Measurements from ENCODE around the gene IVD. TPM values are rescaled to one million over a fixed set of nuclear protein-coding genes. Genes with fewer than 3 reads are reported as not detected.

IVD gene
- polyA plus RNA-seq, 3 donors = 61.8 to 77.7 (median 69.1) TPM

Other genes with a start within 250 kb of the IVD start
- gene BUB1B, start 244.7 kb upstream of the IVD start, polyA plus RNA-seq (ENCODE audit: insufficient read length in 3 of 3) = 10 to 100 TPM; 27.7 to 33.0 (median 29.5) TPM
- gene PAK6, start 166.7 kb upstream of the IVD start, polyA plus RNA-seq (ENCODE audit: insufficient read length in 3 of 3) = 1 to 10 TPM; 5.5 to 5.8 (median 5.5) TPM
- gene ANKRD63, start 122.7 kb upstream of the IVD start, polyA plus RNA-seq (ENCODE audit: insufficient read length in 3 of 3) = under 1 TPM in 2 of 3 donors, not detected in 1; 0.14 to 0.18 TPM
- 1 to 10 TPM; 6.7 to 8.7 (median 8.3) TPM for gene PLCB2, start 97.9 kb upstream of the IVD start, polyA plus RNA-seq (ENCODE audit: insufficient read length in 3 of 3)
- gene INAFM2, start 82.1 kb upstream of the IVD start, polyA plus RNA-seq (ENCODE audit: insufficient read length in 3 of 3) = 10 to 100 TPM; 17.7 to 18.1 (median 17.8) TPM
- gene CCDC9B, start 64.9 kb upstream of the IVD start, polyA plus RNA-seq (ENCODE audit: insufficient read length in 3 of 3) = 1 to 10 TPM; 5.1 to 8.9 (median 8.4) TPM
- not detected for gene PHGR1, start 54.8 kb upstream of the IVD start, polyA plus RNA-seq (ENCODE audit: insufficient read length in 3 of 3)
- under 1 TPM; 0.08 to 0.79 (median 0.51) TPM for gene DISP2, start 47.6 kb upstream of the IVD start, polyA plus RNA-seq (ENCODE audit: insufficient read length in 3 of 3)
- 10 to 100 TPM; 31.3 to 39.8 (median 34.5) TPM for gene KNSTRN, start 23.1 kb upstream of the IVD start, polyA plus RNA-seq (ENCODE audit: insufficient read length in 3 of 3)
- 10 to 100 TPM; 19.1 to 21.0 (median 19.6) TPM for gene BAHD1, start 35.2 kb downstream of the IVD start, polyA plus RNA-seq (ENCODE audit: insufficient read length in 3 of 3)
- 10 to 100 TPM; 30.6 to 33.2 (median 32.8) TPM for gene CHST14, start 65.2 kb downstream of the IVD start, polyA plus RNA-seq (ENCODE audit: insufficient read length in 3 of 3)
- 10 to 100 TPM; 25.9 to 31.6 (median 29.9) TPM for gene CCDC32, start 159.2 kb downstream of the IVD start, polyA plus RNA-seq (ENCODE audit: insufficient read length in 3 of 3)
- gene RPUSD2, start 163.5 kb downstream of the IVD start, polyA plus RNA-seq (ENCODE audit: insufficient read length in 3 of 3) = 10 to 100 TPM; 10.3 to 11.8 (median 10.3) TPM
- 10 to 100 TPM; 17.3 to 21.4 (median 18.6) TPM for gene KNL1, start 188.5 kb downstream of the IVD start, polyA plus RNA-seq (ENCODE audit: insufficient read length in 3 of 3)